22Rv1 (cell line): ENCODE data around the gene PRSS2.

ENCODE experiments used
- ZFX ChIP-seq: fragments of 450-650 bp; IDR thresholded peaks from 2 replicates; pipeline ENCODE4 v1.6.1; 2017; ENCODE audit warnings: antibody characterized with exemption, borderline replicate concordance
- TF ChIP-seq, protein P1 (sequence below): fragments of 450-650 bp; IDR thresholded peaks from 2 replicates; pipeline ENCODE4 v1.5.1; 2017; ENCODE audit warnings: mild to moderate bottlenecking

DNA sequence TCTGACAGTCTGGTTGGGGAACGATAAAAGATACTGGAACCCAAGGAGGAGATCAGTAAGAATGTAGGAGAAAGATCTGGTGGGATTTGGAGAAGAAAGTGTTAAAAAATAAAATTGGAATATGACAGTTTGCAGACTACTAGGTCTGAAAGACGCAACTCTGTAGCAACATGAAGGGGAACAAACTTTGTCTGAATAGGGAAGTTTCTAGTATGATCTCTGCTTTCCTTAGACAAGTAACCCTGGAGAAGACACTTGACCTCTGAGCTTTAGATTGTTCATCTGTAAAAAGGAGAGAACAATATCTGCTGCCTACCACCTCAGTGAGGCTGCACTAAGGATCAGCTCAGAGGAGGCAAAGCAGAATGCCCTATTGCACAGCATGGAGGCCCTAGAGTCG, 24.5 kb upstream of the PRSS2 start:
- TF ChIP-seq, protein P1, sequence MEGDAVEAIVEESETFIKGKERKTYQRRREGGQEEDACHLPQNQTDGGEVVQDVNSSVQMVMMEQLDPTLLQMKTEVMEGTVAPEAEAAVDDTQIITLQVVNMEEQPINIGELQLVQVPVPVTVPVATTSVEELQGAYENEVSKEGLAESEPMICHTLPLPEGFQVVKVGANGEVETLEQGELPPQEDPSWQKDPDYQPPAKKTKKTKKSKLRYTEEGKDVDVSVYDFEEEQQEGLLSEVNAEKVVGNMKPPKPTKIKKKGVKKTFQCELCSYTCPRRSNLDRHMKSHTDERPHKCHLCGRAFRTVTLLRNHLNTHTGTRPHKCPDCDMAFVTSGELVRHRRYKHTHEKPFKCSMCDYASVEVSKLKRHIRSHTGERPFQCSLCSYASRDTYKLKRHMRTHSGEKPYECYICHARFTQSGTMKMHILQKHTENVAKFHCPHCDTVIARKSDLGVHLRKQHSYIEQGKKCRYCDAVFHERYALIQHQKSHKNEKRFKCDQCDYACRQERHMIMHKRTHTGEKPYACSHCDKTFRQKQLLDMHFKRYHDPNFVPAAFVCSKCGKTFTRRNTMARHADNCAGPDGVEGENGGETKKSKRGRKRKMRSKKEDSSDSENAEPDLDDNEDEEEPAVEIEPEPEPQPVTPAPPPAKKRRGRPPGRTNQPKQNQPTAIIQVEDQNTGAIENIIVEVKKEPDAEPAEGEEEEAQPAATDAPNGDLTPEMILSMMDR: no peak
- TF ChIP-seq ZFX: no peak
